Activated T-cell treated with anti-CD3 and anti-CD28 coated beads for 4 hours (primary cell): Measurements from ENCODE around the gene PPP3CA.

Experiments
- DNase-seq: peaks from one replicate; pipeline ENCODE4 v3.0.0-alpha.2; 2020

The PPP3CA gene

GRCh38 chr4:101169044-101170014, 178.0 kb downstream of the PPP3CA start:
- DNase-seq, result peak; percentile 30

GRCh38 chr4:101163936-101164335, 183.4 kb downstream of the PPP3CA start:
- no peak for DNase-seq

- no peak for DNase-seq
Observed at GRCh38 chr4:101162990-101163380, 184.3 kb downstream of the PPP3CA start.

GRCh38 chr4:101160792-101161592, 186.3 kb downstream of the PPP3CA start:
- no peak for DNase-seq

GRCh38 chr4:101158507-101158906, 188.8 kb downstream of the PPP3CA start:
- no peak for DNase-seq

GRCh38 chr4:101158134-101158482, 189.2 kb downstream of the PPP3CA start:
- no peak for DNase-seq

- DNase-seq, result no peak
Observed at GRCh38 chr4:101157415-101158133, 189.8 kb downstream of the PPP3CA start.

- DNase-seq, result no peak
Observed at GRCh38 chr4:101156619-101157310, 190.6 kb downstream of the PPP3CA start.

- DNase-seq, result no peak
Observed at GRCh38 chr4:101155945-101156344, 191.4 kb downstream of the PPP3CA start.

GRCh38 chr4:101155368-101155767, 192.0 kb downstream of the PPP3CA start:
- DNase-seq, result no peak

GRCh38 chr4:101153653-101154052, 193.7 kb downstream of the PPP3CA start:
- no peak for DNase-seq

- DNase-seq, result no peak
Observed at GRCh38 chr4:101152521-101152920, 194.8 kb downstream of the PPP3CA start.

GRCh38 chr4:101148551-101148950, 198.8 kb downstream of the PPP3CA start:
- DNase-seq, result no peak

GRCh38 chr4:101147283-101147682, 200.0 kb downstream of the PPP3CA start:
- no peak for DNase-seq

GRCh38 chr4:101145021-101145420, 202.3 kb downstream of the PPP3CA start:
- DNase-seq, result no peak

GRCh38 chr4:101142259-101142658, 205.1 kb downstream of the PPP3CA start:
- DNase-seq, result no peak

- no peak for DNase-seq
Observed at GRCh38 chr4:101141855-101142254, 205.5 kb downstream of the PPP3CA start.

GRCh38 chr4:101141230-101141629, 206.1 kb downstream of the PPP3CA start:
- DNase-seq, result no peak

GRCh38 chr4:101140228-101140627, 207.1 kb downstream of the PPP3CA start:
- DNase-seq, result no peak

GRCh38 chr4:101136373-101137370, 210.7 kb downstream of the PPP3CA start:
- DNase-seq, result no peak

GRCh38 chr4:101135371-101136010, 211.8 kb downstream of the PPP3CA start:
- no peak for DNase-seq
